ENCODE data around the gene MRPL22.
"Not testable (repeated sequence)": the region's sequence is repeated elsewhere in the genome, so short reads cannot be mapped to it uniquely, and the experiment has no call there.

Gene MRPL22

GRCh38 chr5:154940772-154941620 lies at the start of gene MRPL22:
TSS of gene MRPL22 (plus strand) at chr5:154941073. CDS start at chr5:154941111, 38 bp downstream.
- DNase-seq = peak; percentile 76 to 97 (median 91)
- intact Hi-C loops (cut with DNase I) = loop anchor here (2.0 to 10.0 kb wide), 3 partner anchors 82 to 286 kb away; partner anchors contain the start of genes CNOT8 and LARP1

- no peak for DNase-seq
- intact Hi-C loops (cut with DNase I) = no loop called here
Observed at GRCh38 chr5:154892369-154892771, 48.5 kb upstream of the MRPL22 start.

- no peak for DNase-seq
- intact Hi-C loops (cut with DNase I) = no loop called here
Observed at GRCh38 chr5:154893381-154893780, 47.5 kb upstream of the MRPL22 start.

GRCh38 chr5:154895606-154896561 lies 45.0 kb upstream of the MRPL22 start:
- intact Hi-C loops (cut with DNase I) = no loop called here
- no peak for DNase-seq

GRCh38 chr5:154896562-154897165 lies 44.2 kb upstream of the MRPL22 start:
- intact Hi-C loops (cut with DNase I) = no loop called here
- DNase-seq = no peak

GRCh38 chr5:154898210-154898609 lies 42.7 kb upstream of the MRPL22 start:
- DNase-seq = peak in 9 of 42 donors; percentile 6 to 38 (median 13)
- intact Hi-C loops (cut with DNase I) = no loop called here

- DNase-seq = no peak
- intact Hi-C loops (cut with DNase I) = no loop called here
Observed at GRCh38 chr5:154899151-154899816, 41.6 kb upstream of the MRPL22 start.

- DNase-seq = no peak
- intact Hi-C loops (cut with DNase I) = no loop called here
Observed at GRCh38 chr5:154900066-154900465, 40.8 kb upstream of the MRPL22 start.

GRCh38 chr5:154901276-154901675 lies 39.6 kb upstream of the MRPL22 start:
- no peak for DNase-seq
- intact Hi-C loops (cut with DNase I) = no loop called here

GRCh38 chr5:154901913-154902312 lies 39.0 kb upstream of the MRPL22 start:
- DNase-seq = no peak
- intact Hi-C loops (cut with DNase I) = no loop called here

- DNase-seq; intact Hi-C loops (cut with DNase I): not testable (repeated sequence)
Observed at GRCh38 chr5:154905601-154906000, 35.3 kb upstream of the MRPL22 start.

- DNase-seq = no peak
- intact Hi-C loops (cut with DNase I) = no loop called here
Observed at GRCh38 chr5:154916874-154917273, 24.0 kb upstream of the MRPL22 start.

GRCh38 chr5:154917757-154918156 lies 23.1 kb upstream of the MRPL22 start:
- no peak for DNase-seq
- intact Hi-C loops (cut with DNase I) = no loop called here

GRCh38 chr5:154923441-154924430 lies 17.1 kb upstream of the MRPL22 start:
- intact Hi-C loops (cut with DNase I) = no loop called here
- no peak for DNase-seq

- intact Hi-C loops (cut with DNase I) = no loop called here
- DNase-seq = no peak
Observed at GRCh38 chr5:154933537-154933936, 7.3 kb upstream of the MRPL22 start.

GRCh38 chr5:154934881-154935280 lies 6.0 kb upstream of the MRPL22 start:
- intact Hi-C loops (cut with DNase I) = no loop called here
- DNase-seq = no peak

GRCh38 chr5:154937186-154937717 lies 3.6 kb upstream of the MRPL22 start:
- no peak for DNase-seq
- intact Hi-C loops (cut with DNase I) = no loop called here

Measured in head of caudate nucleus (tissue), 42 donors.